Panc1 (cell line): ENCODE data around the gene ZNF592.

Experiments
- CTCF ChIP-seq: fragments of 450-650 bp; IDR thresholded peaks from 2 replicates; pipeline ENCODE4 v1.5.1; 2017; ENCODE audit warnings: mild to moderate bottlenecking
- POLR2AphosphoS5 ChIP-seq: IDR thresholded peaks from 2 replicates; pipeline ENCODE4 v1.6.1; 2012; ENCODE audit warnings: mild to moderate bottlenecking, low read depth, low read length, moderate library complexity
- REST ChIP-seq, 2 experiments: IDR thresholded peaks; 2 replicates each; pipeline ENCODE4 v1.6.1; 2011 to 2012; ENCODE audit warnings: low read depth in 2 of 2, control low read depth in 1 of 2, low read length in 1 of 2, mild to moderate bottlenecking in 1 of 2, moderate library complexity in 1 of 2; ENCODE audit not compliant: insufficient read depth in 1 of 2
- SIN3A ChIP-seq: IDR thresholded peaks from 2 replicates; pipeline ENCODE4 v1.6.1; 2012; ENCODE audit warnings: low read depth, mild to moderate bottlenecking, low read length, moderate library complexity, borderline replicate concordance; ENCODE audit not compliant: insufficient read depth
- TCF7L2 ChIP-seq: IDR thresholded peaks from 2 replicates; pipeline ENCODE4 v1.6.1; 2011; ENCODE audit warnings: mild to moderate bottlenecking, low read depth, low read length, inconsistent platforms

- TF ChIP-seq POLR2AphosphoS5 (no peak), CTCF (no peak), TCF7L2 (no peak), REST (IDR thresholded peaks at IDR 0.05; ENCODE audit: insufficient read depth in 1 of 2, low read depth in 2 of 2, low read length in 1 of 2) (no peak), SIN3A (no peak)
Measured at GRCh38 chr15:84761607-84762131, 13.3 kb downstream of the ZNF592 start.
